Activated T-cell treated with anti-CD3 and anti-CD28 coated beads, Interleukin-2, amount 50 U/mL, for 72 hours (primary cell): Measurements from ENCODE around the gene NLRP3. TPM values are rescaled to one million over a fixed set of nuclear protein-coding genes. Genes with fewer than 3 reads are reported as not detected.
"Not testable (repeated sequence)": the region's sequence is repeated elsewhere in the genome, so short reads cannot be mapped to it uniquely, and the experiment has no call there.

ENCODE experiments used
- ATAC-seq, 2 donors: fragments of 150-1000 bp; cut with Tn5 transposase; replicated peaks in 1 of 2; 2 replicates each; pipeline ENCODE4 v1.10.0; 2021; ENCODE audit warnings: moderate library complexity in 2 of 2, mild to moderate bottlenecking in 1 of 2
- DNase-seq, 2 donors: peaks; one replicate each; pipeline ENCODE4 v3.0.0; 2021 to 2022; ENCODE audit warnings: mixed read lengths in 1 of 2
- H3K27ac Mint-ChIP-seq: one replicate; pipeline ENCODE4 v1.8.0; 2022; ENCODE audit warnings: mild to moderate bottlenecking, moderate library complexity, mixed read lengths
- H3K27me3 Mint-ChIP-seq: one replicate; pipeline ENCODE4 v1.8.0; 2022; ENCODE audit warnings: low read depth, mixed read lengths
- H3K36me3 Mint-ChIP-seq, 2 donors: one replicate each; pipeline ENCODE4 v1.8.0; 2022; ENCODE audit warnings: mixed read lengths in 2 of 2, mild to moderate bottlenecking in 1 of 2; ENCODE audit not compliant: insufficient read depth in 2 of 2
- H3K4me1 Mint-ChIP-seq: one replicate; pipeline ENCODE4 v1.8.0; 2022; ENCODE audit warnings: low read depth, mixed read lengths
- H3K4me3 Mint-ChIP-seq, 2 donors: one replicate each; pipeline ENCODE4 v1.8.0; 2022; ENCODE audit warnings: mild to moderate bottlenecking in 2 of 2, mixed read lengths in 2 of 2, moderate library complexity in 2 of 2
- H3K9me3 Mint-ChIP-seq, 2 donors: one replicate each; pipeline ENCODE4 v1.8.0; 2022; ENCODE audit warnings: mixed read lengths in 2 of 2
- total RNA-seq, 2 donors: library from RNA; stranded (reverse); gene quantifications; one replicate each; pipeline ENCODE4 v1.2.3, GENCODE V29; 2022

Gene NLRP3
- total RNA-seq, 2 donors from 2014 or later = 0.38 to 0.63 TPM

DNA sequence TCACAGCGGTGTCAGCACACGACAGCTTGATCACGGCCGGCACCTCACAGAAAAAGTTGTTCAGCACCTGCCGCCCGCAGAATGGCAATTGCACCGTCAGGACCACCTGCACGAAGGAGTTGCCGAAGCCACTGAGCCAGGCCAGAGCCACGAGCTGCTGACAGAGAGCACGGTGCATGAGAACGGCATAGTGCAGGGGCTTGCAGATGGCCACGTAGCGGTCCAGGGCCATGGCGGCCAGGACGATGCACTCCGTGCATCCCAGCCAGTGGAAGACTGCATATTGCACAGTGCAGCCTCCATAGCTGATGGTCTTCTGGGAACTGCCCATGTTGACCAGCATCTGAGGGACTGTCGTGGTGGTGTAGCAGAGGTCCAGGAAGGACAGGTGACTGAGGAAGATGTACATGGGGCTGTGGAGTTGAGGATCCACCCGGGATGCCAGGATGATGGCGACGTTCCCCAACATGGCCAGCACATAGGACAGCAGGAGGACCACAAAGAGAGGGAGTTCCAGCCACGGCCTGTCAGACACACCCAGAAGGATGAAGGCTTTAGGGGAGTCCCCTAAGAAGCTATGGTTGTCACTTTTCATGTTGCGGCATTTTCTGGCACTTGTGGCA lies 35.5 kb downstream of the NLRP3 start:
- Mint-ChIP-seq H3K27me3 (peaks cover 27% of the 10 kb centered on the region), H3K27ac (no peak overlapping the region), H3K4me1 (no peaks in the 10 kb centered on the region), H3K9me3 (no peaks in the 10 kb centered on the region), H3K4me3 (no peak overlapping the region), H3K36me3 (no peaks in the 10 kb centered on the region)
- ATAC-seq (no peak), DNase-seq (no peak)

DNA sequence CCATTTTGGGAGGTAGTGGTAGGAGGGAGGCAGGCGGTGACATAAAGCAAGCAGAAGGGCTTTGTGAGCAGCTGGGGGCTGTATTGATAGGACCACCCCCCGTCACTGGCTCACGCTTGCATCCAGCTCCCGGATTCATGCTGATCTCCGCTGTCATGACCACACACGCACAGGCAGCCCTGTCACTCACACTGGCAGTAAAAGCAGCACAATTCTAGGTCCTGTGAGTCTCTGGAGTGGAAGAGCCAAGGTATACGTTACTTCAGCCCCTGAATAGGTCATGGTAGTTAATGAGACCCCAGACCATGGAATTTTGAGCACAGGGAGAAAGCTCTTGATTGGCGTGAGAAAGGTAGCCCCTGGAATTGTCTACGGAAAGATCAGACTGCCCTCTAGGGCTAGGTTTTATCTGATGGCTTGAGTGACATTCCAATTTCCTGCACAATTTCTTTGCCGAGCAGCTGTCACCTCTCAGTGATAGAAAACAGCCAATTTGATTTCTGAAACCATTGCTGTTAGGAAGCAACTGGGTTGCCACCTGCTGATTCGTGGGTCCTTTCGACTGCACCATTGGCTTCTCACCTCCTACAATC lies 36.6 kb downstream of the NLRP3 start:
- no peak for ATAC-seq
- H3K9me3 Mint-ChIP-seq = no peaks in the 10 kb centered on the region

DNA sequence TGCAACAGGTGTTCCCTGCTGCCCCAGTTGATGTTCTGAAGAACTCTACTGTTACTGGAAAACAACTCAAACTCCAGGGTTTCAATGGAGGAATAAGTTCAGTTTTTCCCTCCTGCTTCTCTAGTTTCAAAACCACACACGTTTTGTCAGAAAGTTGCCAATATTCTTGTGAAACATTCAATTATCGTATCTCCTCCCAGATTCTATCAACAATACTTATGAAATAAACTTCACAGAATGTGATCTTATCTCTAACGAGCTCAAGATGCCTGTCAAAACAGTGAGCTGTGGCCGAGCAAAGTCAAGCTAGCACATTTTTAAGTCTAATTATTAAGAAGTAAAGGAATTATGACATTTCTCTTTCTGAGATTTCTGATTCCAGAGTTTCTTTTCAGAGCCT lies 37.3 kb downstream of the NLRP3 start:
- ATAC-seq (no peak), DNase-seq (no peak)
- Mint-ChIP-seq H3K4me3 (no peak overlapping the region), H3K9me3 (no peaks in the 10 kb centered on the region), H3K4me1 (peaks cover 11% of the 10 kb centered on the region), H3K27me3 (peaks cover 27% of the 10 kb centered on the region), H3K36me3 (no peaks in the 10 kb centered on the region), H3K27ac (no peak overlapping the region)

More for the DNA sequence above, 36.6 kb downstream of the NLRP3 start:
- DNase-seq = no peak
- Mint-ChIP-seq H3K27ac (no peak overlapping the region), H3K4me3 (no peak overlapping the region), H3K36me3 (no peaks in the 10 kb centered on the region), H3K4me1 (peaks cover 10% of the 10 kb centered on the region), H3K27me3 (peaks cover 27% of the 10 kb centered on the region)

DNA sequence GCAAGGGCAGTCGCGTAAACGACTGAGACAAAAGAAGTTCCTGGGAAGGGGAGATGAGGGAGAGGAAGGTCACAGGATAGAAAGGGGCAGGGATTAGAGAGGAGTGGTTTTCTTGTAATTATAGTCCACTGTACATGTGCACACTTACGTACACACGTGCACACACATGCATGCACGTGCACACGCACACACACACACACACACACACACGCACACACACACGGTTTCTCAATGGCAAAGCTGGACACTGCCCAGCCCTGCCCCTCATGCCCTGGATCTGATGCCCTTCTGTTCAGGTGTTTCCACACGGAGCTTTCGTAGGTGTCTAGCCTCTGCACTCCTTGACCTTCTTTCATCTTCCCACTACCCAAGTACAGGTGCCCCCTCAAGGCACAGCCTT lies 38.0 kb downstream of the NLRP3 start:
- H3K4me3 Mint-ChIP-seq = no peak overlapping the region
- no peaks in the 10 kb centered on the region for H3K9me3 Mint-ChIP-seq
- peaks cover 11% of the 10 kb centered on the region for H3K4me1 Mint-ChIP-seq
- H3K27ac Mint-ChIP-seq = no peak overlapping the region
- ATAC-seq = no peak
- H3K36me3 Mint-ChIP-seq = no peaks in the 10 kb centered on the region
- DNase-seq = no peak
- H3K27me3 Mint-ChIP-seq = peaks cover 27% of the 10 kb centered on the region

DNA sequence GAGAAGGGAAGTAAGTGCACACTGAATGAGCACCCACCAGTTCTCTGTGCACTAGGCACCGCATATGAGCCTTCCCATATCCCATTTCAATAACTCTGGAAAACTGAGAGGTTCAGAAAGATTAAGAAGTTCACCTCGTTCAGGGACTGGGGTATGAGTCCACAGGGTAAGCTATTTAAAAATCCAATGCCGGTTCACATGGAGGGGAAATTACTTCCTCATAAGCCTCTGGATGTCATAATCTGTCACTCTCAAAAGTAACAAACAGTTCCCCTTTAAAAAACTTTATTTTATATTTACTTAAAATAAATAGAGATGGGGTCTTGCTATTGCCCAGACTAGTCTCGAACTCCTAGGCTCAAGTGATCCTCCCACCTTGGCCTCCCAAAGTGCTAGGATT lies 40.0 kb downstream of the NLRP3 start:
- no peaks in the 10 kb centered on the region for H3K9me3 Mint-ChIP-seq
- H3K27ac Mint-ChIP-seq = no peak overlapping the region
- H3K4me1 Mint-ChIP-seq = peaks cover 11% of the 10 kb centered on the region
- DNase-seq (no peak), ATAC-seq (no peak)
- H3K4me3 Mint-ChIP-seq = no peak overlapping the region
- H3K36me3 Mint-ChIP-seq = no peaks in the 10 kb centered on the region
- peaks cover 27% of the 10 kb centered on the region for H3K27me3 Mint-ChIP-seq

DNA sequence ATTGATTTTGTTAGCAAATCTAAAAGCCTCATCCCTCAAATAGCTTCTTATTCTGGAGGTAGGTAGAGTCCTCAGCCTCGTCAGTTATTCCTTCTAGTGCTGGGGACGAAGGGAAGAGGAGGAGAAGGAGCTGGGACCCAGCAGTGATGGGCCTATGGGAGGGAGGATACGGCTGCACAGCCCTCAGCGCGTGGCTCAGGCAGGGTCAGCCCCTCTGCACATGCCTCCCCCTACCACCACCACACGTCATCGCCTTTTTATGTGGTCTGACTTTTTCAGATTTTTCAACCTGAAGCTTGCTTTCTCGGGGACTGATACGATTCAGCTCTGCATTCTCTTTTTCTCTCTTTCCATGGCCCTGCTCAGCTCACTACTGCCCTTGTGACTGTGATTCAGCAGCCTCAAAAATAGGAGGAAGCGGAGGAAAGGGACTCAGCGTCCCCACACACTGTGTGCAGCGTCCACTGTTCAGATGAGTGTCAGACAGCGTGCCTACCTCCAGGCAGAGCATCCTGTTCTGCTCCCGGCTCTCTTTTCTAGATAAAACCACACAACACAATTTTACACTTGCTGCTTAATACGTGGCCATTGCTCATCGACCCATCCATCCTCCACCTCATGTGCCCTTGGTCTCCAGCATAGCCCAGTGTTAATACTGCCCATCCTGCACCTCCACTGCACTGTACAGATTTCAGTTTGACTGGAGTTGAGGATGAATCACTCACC lies 41.1 kb downstream of the NLRP3 start:
- Mint-ChIP-seq H3K27ac (no peak overlapping the region), H3K4me3 (peak overlapping the region; percentile 6 to 43), H3K9me3 (no peaks in the 10 kb centered on the region), H3K36me3 (no peaks in the 10 kb centered on the region), H3K4me1 (peaks cover 11% of the 10 kb centered on the region), H3K27me3 (peaks cover 27% of the 10 kb centered on the region)
- DNase-seq (peak in 1 of 2 donors; percentile 6), ATAC-seq (peak; percentile 81 to 84)

DNA sequence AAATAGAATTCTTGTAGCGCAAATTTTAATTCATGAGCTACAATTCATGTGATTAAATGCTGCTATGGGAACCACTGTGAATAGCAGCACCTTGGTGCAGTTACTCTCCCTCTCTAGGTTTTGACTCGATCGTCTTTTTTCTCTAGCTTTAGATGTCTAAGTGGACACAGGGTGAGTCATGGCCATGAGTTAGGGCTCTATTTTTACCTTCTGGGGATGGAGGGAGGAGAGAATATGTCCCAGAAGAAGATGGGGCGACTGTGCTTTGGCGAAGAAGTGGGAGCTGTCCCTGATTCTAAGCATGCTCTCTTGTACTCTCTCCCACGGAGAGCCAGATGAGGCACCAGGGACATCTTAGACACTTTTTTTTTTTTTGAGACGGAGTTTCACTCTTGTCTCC lies 43.5 kb downstream of the NLRP3 start:
- Mint-ChIP-seq H3K9me3 (no peaks in the 10 kb centered on the region), H3K27ac (no peak overlapping the region), H3K4me3 (no peak overlapping the region), H3K27me3 (peaks cover 13% of the 10 kb centered on the region), H3K4me1 (peaks cover 11% of the 10 kb centered on the region), H3K36me3 (no peaks in the 10 kb centered on the region)
- ATAC-seq (no peak), DNase-seq (no peak)

DNA sequence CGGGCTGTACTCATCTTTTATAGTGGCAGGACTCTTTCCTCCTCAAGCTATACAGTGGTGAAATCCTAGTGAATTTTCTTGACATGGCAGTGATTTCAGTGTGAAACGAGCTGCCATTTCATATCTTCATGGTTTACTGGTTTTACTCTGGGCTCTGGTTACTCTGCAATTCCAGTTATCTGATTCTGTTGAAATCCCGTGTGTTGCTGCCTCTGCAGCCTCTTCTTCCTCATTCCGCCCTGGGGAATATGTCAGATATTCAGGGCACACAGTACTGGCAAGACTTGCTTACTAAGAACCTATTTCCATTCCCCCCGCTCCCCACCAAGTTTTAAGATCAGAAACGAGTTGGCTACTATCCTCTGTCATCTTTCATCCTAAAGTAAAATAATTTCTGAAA lies 49.8 kb downstream of the NLRP3 start:
- no peaks in the 10 kb centered on the region for H3K9me3 Mint-ChIP-seq
- H3K27ac Mint-ChIP-seq = no peak overlapping the region
- DNase-seq (no peak), ATAC-seq (no peak)
- H3K36me3 Mint-ChIP-seq = no peaks in the 10 kb centered on the region
- peaks cover 7% of the 10 kb centered on the region for H3K4me1 Mint-ChIP-seq
- H3K27me3 Mint-ChIP-seq = peaks cover 8% of the 10 kb centered on the region
- H3K4me3 Mint-ChIP-seq = no peak overlapping the region

DNA sequence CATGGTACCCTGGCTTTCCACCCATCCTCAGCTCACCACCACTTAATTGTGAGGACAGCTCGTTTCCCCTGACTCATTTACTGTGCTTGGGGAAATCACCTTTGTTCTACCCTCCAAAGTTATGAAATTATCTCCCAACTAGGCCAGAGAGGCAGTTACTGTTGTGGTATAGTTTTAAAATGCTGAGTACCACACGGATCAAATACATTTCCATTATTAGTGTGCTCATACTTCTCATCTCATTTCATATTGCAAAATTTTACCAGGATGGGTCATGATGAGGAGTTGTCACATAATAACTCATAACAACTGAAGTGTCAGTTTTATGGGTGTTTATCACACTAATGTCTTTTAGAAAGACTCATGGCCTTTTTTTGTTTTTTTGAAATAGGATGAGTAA lies 51.2 kb downstream of the NLRP3 start:
- peaks cover 7% of the 10 kb centered on the region for H3K4me1 Mint-ChIP-seq
- H3K36me3 Mint-ChIP-seq = no peaks in the 10 kb centered on the region
- DNase-seq (no peak), ATAC-seq (peak; percentile 27 to 65)
- H3K9me3 Mint-ChIP-seq = no peaks in the 10 kb centered on the region
- peaks cover 8% of the 10 kb centered on the region for H3K27me3 Mint-ChIP-seq
- no peak overlapping the region for H3K4me3 Mint-ChIP-seq
- H3K27ac Mint-ChIP-seq = no peak overlapping the region

DNA sequence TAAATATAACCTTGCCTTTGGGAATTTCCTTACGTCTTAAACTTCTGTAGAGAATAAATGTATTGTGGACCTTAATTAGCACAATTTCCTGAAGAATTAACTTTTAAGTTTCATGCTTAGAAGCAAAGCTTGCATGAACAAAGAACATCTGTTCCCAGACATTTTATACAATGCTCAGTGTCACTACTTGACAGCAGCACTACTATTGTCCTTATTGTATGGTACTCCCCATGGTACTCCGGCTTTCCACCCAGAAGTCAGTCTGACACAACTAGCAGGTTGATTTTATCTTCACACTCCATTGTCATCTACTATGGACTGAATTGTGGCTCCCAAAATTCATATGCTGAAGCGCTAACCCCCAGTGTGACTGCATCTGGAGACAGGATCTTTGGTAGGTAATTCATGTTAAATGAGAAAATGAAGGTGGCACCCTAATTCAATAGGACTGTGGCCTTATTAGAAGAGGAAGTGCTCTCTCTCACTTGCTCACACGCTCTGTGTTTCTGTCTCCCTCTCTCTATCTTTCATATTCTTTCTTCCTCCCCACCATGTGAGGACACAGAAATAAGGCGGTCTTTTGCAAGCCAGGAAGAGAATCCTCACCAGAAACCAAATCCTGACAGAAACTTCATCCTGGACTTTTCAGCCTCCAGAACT lies 52.6 kb downstream of the NLRP3 start:
- no peak overlapping the region for H3K4me3 Mint-ChIP-seq
- H3K9me3 Mint-ChIP-seq = no peaks in the 10 kb centered on the region
- H3K4me1 Mint-ChIP-seq = peaks cover 7% of the 10 kb centered on the region
- no peak for DNase-seq
- H3K27ac Mint-ChIP-seq = no peak overlapping the region
- ATAC-seq = no peak
- no peaks in the 10 kb centered on the region for H3K36me3 Mint-ChIP-seq
- peaks cover 8% of the 10 kb centered on the region for H3K27me3 Mint-ChIP-seq

DNA sequence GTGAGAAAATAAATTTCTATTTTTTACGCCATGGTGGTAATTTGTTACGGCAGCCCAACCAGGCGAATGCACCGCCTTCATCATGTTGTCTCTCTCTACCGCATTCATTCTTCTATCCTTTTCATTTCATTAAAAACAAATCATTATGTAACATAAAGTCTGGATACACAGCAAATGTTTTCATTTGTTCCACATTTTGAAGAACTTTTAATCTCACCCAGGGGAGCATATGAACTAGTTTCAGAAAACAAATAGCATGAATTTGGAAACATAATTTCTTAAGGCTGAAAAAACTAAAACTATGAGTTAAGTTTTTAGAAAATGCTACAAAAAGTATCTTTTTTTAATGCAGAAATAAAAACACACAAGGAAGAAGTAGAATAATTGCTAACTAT lies 53.2 kb downstream of the NLRP3 start:
- no peak for ATAC-seq
- DNase-seq = no peak
- Mint-ChIP-seq H3K27me3 (peaks cover 8% of the 10 kb centered on the region), H3K4me3 (no peak overlapping the region), H3K9me3 (no peaks in the 10 kb centered on the region), H3K36me3 (no peaks in the 10 kb centered on the region), H3K27ac (no peak overlapping the region), H3K4me1 (peaks cover 7% of the 10 kb centered on the region)

DNA sequence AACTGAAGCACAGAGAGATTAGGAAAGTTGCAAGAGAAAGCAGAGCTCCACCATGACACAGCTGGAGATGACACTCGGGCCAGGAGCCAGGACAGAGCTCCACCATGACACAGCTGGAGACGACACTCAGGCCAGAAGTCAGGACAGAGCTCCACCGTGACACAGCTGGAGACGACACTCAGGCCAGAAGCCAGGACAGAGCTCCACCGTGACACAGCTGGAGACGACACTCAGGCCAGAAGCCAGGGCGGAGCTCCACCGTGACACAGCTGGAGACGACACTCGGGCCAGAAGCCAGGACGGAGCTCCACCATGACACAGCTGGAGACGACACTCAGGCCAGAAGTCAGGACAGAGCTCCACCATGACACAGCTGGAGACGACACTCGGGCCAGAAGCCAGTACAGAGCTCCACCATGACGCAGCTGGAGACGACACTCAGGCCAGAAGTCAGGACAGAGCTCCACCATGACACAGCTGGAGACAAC lies 55.0 kb downstream of the NLRP3 start:
- H3K4me3 Mint-ChIP-seq, H3K27me3 Mint-ChIP-seq, H3K4me1 Mint-ChIP-seq, ATAC-seq, H3K27ac Mint-ChIP-seq, H3K9me3 Mint-ChIP-seq, DNase-seq, H3K36me3 Mint-ChIP-seq: not testable (repeated sequence)

DNA sequence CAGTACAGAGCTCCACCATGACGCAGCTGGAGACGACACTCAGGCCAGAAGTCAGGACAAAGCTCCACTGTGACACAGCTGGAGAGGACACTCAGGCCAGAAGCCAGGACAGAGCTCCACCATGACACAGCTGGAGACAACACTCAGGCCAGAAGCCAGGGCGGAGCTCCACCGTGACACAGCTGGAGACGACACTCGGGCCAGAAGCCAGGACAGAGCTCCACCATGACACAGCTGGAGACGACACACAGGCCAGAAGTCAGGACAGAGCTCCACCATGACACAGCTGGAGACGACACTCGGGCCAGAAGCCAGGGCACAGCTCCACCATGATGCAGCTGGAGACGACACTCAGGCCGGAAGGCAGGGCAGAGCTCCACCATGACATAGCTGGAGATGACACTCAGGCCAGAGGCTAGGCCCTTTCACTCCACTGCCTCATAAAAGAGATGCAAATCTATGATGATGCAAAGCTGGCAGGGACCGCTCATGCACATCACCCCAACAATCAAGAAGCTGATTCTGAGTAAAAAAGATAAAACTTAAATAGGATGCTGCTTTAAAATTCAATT lies 55.6 kb downstream of the NLRP3 start:
- H3K27ac Mint-ChIP-seq = no peak overlapping the region
- peaks cover under 1% of the 10 kb centered on the region for H3K27me3 Mint-ChIP-seq
- H3K4me3 Mint-ChIP-seq = no peak overlapping the region
- H3K9me3 Mint-ChIP-seq = peaks cover 2 to 5% of the 10 kb centered on the region in 2 donors
- H3K36me3 Mint-ChIP-seq = no peaks in the 10 kb centered on the region
- ATAC-seq (no peak), DNase-seq (no peak)
- H3K4me1 Mint-ChIP-seq = peaks cover 7% of the 10 kb centered on the region
